Liver (tissue), 3 donors: Measurements from ENCODE around the gene RNF144B.

ENCODE experiments used
- CTCF ChIP-seq: fragments of 150-350 bp; IDR thresholded peaks from 2 replicates; pipeline ENCODE4 v1.5.1; 2017; ENCODE audit warnings: improper control_type of control experiment, low read depth, low read length; ENCODE audit not compliant: missing input control
- EGR1 ChIP-seq, 2 donors: IDR thresholded peaks; 2 replicates each; pipeline ENCODE4 v1.6.1; 2016 to 2018; ENCODE audit warnings: antibody characterized with exemption in 2 of 2, low read depth in 2 of 2
- FOXA1 ChIP-seq: IDR thresholded peaks from 2 replicates; pipeline ENCODE4 v1.6.1; 2016; ENCODE audit warnings: antibody characterized with exemption
- HNF4G ChIP-seq: IDR thresholded peaks from 2 replicates; pipeline ENCODE4 v1.6.1; 2016; ENCODE audit warnings: antibody characterized with exemption
- JUND ChIP-seq, 2 donors: IDR thresholded peaks; 2 replicates each; pipeline ENCODE4 v1.6.1; 2016; ENCODE audit warnings: antibody characterized with exemption in 2 of 2
- MAX ChIP-seq: IDR thresholded peaks from 2 replicates; pipeline ENCODE4 v1.6.1; 2016; ENCODE audit warnings: antibody characterized with exemption
- RAD21 ChIP-seq, 2 donors: IDR thresholded peaks; 2 replicates each; pipeline ENCODE4 v1.6.1; 2016; ENCODE audit warnings: antibody characterized with exemption in 2 of 2, mild to moderate bottlenecking in 2 of 2
- REST ChIP-seq: IDR thresholded peaks from 2 replicates; pipeline ENCODE4 v1.6.1; 2016; ENCODE audit warnings: antibody characterized with exemption, mild to moderate bottlenecking
- RXRA ChIP-seq, 2 donors: IDR thresholded peaks; 2 replicates each; pipeline ENCODE4 v1.6.1; 2017 to 2018; ENCODE audit warnings: antibody characterized with exemption in 2 of 2, mild to moderate bottlenecking in 1 of 2
- SP1 ChIP-seq: IDR thresholded peaks from 2 replicates; pipeline ENCODE4 v1.6.1; 2018; ENCODE audit warnings: antibody characterized with exemption, mild to moderate bottlenecking
- TAF1 ChIP-seq: conservative IDR thresholded peaks from 2 replicates; pipeline ENCODE4 v1.6.1; 2016; ENCODE audit warnings: antibody characterized with exemption, mild to moderate bottlenecking
- YY1 ChIP-seq: IDR thresholded peaks from 2 replicates; pipeline ENCODE4 v1.6.1; 2016; ENCODE audit warnings: antibody characterized with exemption, mild to moderate bottlenecking
- ZBTB33 ChIP-seq: IDR thresholded peaks from 2 replicates; pipeline ENCODE4 v1.6.1; 2016; ENCODE audit warnings: antibody characterized with exemption
- donor health status: healthy.
- donor health status: healthy.

- TF ChIP-seq CTCF (no peak), TAF1 (no peak), REST (no peak), YY1 (no peak), SP1 (no peak), EGR1 (IDR thresholded peaks at IDR 0.05; ENCODE audit: low read depth in 2 of 2) (no peak), JUND (IDR thresholded peaks at IDR 0.05) (no peak), FOXA1 (no peak), MAX (no peak), RXRA (IDR thresholded peaks at IDR 0.05) (no peak), RAD21 (IDR thresholded peaks at IDR 0.05) (no peak), ZBTB33 (no peak), HNF4G (no peak)
Observed at GRCh38 chr6:18342223-18342622, 44.9 kb upstream of the RNF144B start.
